H1 (cell line): ENCODE results near the gene POLR2F.

ENCODE experiments used
- POLR2A ChIP-seq, 2 experiments: IDR thresholded peaks; 1 replicate in 1 of 2; 2 replicates in 1 of 2; pipeline ENCODE4 v1.6.1; 2011; ENCODE audit warnings: low read depth in 2 of 2, low read length in 2 of 2, mild to moderate bottlenecking in 2 of 2; ENCODE audit errors: control extremely low read depth in 1 of 2
- TCF12 ChIP-seq: IDR thresholded peaks from 2 replicates; pipeline ENCODE4 v1.6.1; 2011; ENCODE audit warnings: low read depth, mild to moderate bottlenecking, low read length
- TF ChIP-seq, protein P1 (sequence below): IDR thresholded peaks from 2 replicates; pipeline ENCODE4 v1.6.1; 2011; ENCODE audit warnings: low read length, improper control_type of control experiment
- TF ChIP-seq, protein P2 (sequence below), 3 experiments: IDR thresholded peaks; 1 replicate in 2 of 3; 2 replicates in 1 of 3; pipeline versions ENCODE4 v1.5.1 to v1.6.1; 2011; ENCODE audit warnings: low read length in 3 of 3, mild to moderate bottlenecking in 3 of 3, inconsistent platforms in 2 of 3, low read depth in 1 of 3, moderate library complexity in 1 of 3; ENCODE audit not compliant: insufficient read depth in 1 of 3; ENCODE audit errors: control extremely low read depth in 1 of 3

DNA sequence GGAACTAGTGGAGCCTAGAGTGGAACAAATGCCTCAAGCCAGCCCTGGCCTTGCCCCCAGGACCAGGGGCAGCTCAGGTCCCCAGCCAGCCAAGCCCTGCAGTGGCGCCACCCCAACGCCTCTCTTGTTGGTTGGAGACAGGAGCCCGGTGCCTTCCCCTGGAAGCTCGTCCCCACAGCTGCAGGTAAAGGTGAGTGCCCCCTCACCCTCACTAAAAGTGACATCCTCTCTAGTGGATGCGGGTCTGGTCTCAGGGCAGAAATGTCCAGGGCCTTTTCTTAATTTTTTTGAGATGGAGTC is 25.9 kb upstream of the POLR2F start:
- TF ChIP-seq POLR2A (IDR thresholded peaks at IDR 0.05; ENCODE audit: control extremely low read depth in 1 of 2, low read depth in 2 of 2, low read length in 2 of 2) (no peak), TCF12 (no peak)
- TF ChIP-seq, protein P1, sequence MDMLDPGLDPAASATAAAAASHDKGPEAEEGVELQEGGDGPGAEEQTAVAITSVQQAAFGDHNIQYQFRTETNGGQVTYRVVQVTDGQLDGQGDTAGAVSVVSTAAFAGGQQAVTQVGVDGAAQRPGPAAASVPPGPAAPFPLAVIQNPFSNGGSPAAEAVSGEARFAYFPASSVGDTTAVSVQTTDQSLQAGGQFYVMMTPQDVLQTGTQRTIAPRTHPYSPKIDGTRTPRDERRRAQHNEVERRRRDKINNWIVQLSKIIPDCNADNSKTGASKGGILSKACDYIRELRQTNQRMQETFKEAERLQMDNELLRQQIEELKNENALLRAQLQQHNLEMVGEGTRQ = no peak
- TF ChIP-seq, protein P2, sequence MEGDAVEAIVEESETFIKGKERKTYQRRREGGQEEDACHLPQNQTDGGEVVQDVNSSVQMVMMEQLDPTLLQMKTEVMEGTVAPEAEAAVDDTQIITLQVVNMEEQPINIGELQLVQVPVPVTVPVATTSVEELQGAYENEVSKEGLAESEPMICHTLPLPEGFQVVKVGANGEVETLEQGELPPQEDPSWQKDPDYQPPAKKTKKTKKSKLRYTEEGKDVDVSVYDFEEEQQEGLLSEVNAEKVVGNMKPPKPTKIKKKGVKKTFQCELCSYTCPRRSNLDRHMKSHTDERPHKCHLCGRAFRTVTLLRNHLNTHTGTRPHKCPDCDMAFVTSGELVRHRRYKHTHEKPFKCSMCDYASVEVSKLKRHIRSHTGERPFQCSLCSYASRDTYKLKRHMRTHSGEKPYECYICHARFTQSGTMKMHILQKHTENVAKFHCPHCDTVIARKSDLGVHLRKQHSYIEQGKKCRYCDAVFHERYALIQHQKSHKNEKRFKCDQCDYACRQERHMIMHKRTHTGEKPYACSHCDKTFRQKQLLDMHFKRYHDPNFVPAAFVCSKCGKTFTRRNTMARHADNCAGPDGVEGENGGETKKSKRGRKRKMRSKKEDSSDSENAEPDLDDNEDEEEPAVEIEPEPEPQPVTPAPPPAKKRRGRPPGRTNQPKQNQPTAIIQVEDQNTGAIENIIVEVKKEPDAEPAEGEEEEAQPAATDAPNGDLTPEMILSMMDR (IDR thresholded peaks at IDR 0.05; ENCODE audit: control extremely low read depth in 1 of 3, insufficient read depth in 1 of 3, low read depth in 1 of 3, low read length in 3 of 3) = no peak
